ENCODE results near the gene ZNF837. TPM values are rescaled to one million over a fixed set of nuclear protein-coding genes. Genes with fewer than 3 reads are reported as not detected.

The ZNF837 gene
- total RNA-seq, 2 donors from 2014 or later, result 1.8 to 2.6 TPM

DNA sequence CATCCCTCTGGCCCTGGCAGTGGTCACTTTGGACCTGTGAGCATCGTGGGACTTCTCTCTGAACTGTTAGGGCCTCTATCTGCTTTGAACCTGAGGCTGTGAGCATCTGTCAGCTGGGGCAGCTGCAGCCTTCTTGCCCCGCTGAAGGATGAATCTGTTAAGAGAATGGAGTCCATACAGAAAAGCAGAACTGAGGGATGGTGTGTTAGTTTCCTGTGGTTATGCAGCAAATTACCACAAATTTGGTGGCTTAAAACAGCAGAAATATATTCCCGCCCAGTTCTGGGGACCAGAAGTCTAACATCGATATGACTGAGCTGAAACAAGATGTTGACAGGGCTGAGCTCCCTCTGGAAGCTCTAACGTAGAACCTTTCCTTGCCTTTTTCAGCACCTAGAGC lies 16.7 kb downstream of the ZNF837 start:
- Histone ChIP-seq H3K4me3 (no peak overlapping the region), H3K9me3 (no peaks in the 10 kb centered on the region), H3K27me3 (no peaks in the 10 kb centered on the region), H3K36me3 (no peaks in the 10 kb centered on the region), H3K27ac (no peak overlapping the region), H3K9ac (ENCODE audit: low read depth in 2 of 2, low read length in 2 of 2) (no peak overlapping the region), H3K4me1 (peaks cover 3% of the 10 kb centered on the region)
- intact Hi-C loops (cut with DNase I), result no loop called here
- TF ChIP-seq, protein P1, sequence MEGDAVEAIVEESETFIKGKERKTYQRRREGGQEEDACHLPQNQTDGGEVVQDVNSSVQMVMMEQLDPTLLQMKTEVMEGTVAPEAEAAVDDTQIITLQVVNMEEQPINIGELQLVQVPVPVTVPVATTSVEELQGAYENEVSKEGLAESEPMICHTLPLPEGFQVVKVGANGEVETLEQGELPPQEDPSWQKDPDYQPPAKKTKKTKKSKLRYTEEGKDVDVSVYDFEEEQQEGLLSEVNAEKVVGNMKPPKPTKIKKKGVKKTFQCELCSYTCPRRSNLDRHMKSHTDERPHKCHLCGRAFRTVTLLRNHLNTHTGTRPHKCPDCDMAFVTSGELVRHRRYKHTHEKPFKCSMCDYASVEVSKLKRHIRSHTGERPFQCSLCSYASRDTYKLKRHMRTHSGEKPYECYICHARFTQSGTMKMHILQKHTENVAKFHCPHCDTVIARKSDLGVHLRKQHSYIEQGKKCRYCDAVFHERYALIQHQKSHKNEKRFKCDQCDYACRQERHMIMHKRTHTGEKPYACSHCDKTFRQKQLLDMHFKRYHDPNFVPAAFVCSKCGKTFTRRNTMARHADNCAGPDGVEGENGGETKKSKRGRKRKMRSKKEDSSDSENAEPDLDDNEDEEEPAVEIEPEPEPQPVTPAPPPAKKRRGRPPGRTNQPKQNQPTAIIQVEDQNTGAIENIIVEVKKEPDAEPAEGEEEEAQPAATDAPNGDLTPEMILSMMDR (IDR thresholded peaks at IDR 0.05), result no peak
- DNase-seq, result no peak

DNA sequence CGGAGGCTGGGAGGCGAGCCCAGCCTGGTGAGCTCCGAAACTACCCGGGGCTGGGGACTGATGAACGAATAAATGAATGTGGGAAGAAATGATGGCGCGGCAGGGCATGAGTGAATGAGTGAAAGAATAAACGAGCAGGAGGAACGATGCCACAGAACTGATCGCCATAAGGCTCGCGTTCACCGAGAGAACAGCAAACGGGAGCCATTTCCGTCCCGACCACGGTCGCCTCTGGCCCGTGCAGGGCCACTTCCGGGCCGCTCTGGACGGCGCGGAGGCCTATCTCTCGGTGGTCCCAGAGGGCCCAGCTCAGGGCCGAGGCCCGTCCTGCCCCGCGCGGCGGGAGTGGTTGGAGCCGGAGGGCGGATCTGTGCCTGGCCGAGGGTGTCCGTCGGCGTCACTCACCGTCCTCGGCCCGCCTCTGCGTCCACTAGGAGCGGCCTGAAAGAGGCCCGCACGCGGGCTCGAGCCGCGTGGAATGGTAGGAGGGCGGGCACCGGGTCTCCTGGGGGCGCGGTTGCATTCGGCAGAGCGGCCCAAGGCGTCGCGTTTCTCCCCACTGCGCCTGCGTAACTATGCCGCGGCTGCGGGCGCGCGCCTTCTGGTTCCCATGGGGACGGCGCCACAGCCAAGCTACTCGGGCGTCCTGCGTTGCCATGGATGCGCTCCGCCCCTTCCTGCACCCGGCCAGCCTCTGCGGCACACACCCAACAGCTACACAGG lies 18.4 kb downstream of the ZNF837 start, which contains the start of gene ZNF497:
Gene ZNF497, minus strand, starts transcription at position 480 of the 723 bp plus-strand sequence. CDS start 5,116 bp downstream, outside the sequence.
- TF ChIP-seq, protein P1 (IDR thresholded peaks at IDR 0.05), result no peak
- Histone ChIP-seq H3K9me3 (no peaks in the 10 kb centered on the region), H3K4me1 (peaks cover 3% of the 10 kb centered on the region), H3K27me3 (no peaks in the 10 kb centered on the region), H3K9ac (ENCODE audit: low read depth in 2 of 2, low read length in 2 of 2) (peak within 1 kb of the TSS; percentile 92 to 97), H3K27ac (peak within 1 kb of the TSS; percentile 84), H3K36me3 (no peaks in the 10 kb centered on the region), H3K4me3 (peak within 1 kb of the TSS; percentile 54)
- DNase-seq, result peak; percentile 98
- intact Hi-C loops (cut with DNase I), result loop anchor here (2.0 kb wide), 1 partner anchor 18 kb away; the partner anchor contains the start of gene ZNF837

DNA sequence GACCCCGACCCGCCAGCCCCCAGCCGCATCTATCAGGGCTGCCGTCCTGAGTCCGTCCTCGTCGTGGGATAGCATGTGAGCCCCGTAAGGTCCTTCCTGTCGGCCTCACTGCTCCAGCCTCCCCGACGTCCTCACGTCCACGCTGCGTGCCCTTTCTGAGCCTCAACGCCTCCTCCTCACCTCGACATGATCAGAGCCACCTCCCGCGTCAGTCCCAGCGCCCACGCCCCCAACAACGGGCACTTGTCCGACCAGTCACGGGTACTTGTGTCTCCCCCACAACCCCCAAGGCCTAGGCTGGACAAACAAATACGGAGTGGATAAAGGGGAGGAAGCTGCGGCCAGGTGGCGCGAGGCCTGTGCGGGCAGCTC lies 18.9 kb downstream of the ZNF837 start:
- intact Hi-C loops (cut with DNase I), result loop anchor here (2.0 kb wide), 1 partner anchor 19 kb away; the partner anchor contains the start of gene ZNF837
- no peak for DNase-seq
- Histone ChIP-seq H3K9ac (ENCODE audit: low read depth in 2 of 2, low read length in 2 of 2) (peak overlapping the region; percentile 92 to 97), H3K27me3 (no peaks in the 10 kb centered on the region), H3K27ac (peak overlapping the region; percentile 84), H3K9me3 (no peaks in the 10 kb centered on the region), H3K4me3 (peak overlapping the region; percentile 54), H3K4me1 (peaks cover 3% of the 10 kb centered on the region), H3K36me3 (no peaks in the 10 kb centered on the region)
- TF ChIP-seq, protein P1 (IDR thresholded peaks at IDR 0.05), result no peak

DNA sequence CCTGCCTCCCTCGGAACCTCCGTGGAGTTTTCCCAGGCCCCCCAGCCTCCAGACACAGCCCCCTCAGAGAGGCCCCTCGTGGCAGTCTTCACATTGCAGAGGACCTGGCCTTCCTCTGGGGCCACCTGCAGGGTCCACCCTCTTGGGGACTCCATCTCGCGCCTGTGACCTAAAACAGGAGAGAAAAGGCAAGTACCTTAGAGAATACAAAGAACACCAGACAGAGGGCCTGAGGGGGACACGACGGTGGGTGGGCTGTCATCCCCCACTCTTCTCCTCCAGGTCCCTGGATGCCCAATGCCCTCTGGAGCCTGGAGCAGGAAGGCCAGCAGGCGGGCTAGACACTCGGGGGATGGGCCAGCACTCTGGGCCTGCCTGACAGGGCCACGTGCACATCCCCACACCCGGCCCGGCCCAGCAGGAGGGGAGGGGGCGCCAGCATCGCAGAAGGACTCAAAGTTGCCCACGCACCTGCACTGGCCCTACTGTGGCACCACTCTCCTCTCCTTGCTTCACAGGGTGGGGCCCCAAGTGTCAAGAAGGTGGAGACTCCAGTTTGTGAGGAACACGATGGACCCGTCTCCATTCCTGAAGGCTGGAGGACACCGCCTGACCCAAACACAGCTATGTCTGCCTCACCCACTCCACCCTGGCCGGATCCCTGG lies 23.2 kb downstream of the ZNF837 start:
- no peak overlapping the region for H3K4me3 ChIP-seq

DNA sequence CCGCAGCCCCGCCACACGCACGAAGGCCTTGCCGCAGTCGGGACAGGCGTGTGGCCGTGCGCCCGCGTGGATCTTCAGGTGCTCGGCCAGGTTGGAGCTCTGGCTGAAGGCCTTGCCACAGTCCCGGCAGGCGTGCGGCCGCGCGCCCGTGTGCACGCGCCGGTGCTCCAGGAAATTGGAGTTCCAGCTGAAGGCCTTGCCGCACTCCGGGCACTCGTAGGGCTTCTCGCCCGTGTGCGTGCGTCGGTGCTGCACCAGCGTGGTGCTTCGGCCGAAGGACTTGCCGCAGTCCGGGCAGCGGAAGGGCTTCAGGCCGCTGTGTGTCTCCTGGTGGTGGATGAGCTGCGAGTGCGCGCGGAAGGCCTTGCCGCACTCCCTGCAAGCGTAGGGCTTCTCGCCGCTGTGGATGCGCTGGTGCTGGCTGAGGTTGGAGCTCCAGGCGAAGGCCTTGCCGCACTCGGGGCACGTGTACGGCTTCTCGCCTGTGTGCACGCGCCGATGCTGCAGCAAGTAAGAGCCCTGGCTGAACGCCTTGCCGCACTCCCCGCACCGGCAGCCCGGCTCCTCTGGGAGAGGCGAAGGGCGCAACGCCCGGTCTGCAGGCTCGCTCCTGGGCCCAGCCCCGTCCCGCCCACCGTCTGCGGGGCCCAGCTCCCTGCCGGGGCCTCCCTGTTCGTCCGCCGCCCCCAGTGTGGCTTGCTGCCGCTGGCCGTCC lies 23.9 kb downstream of the ZNF837 start:
- no peak overlapping the region for H3K27ac ChIP-seq
- intact Hi-C loops (cut with DNase I), result no loop called here
- H3K4me3 ChIP-seq, result peak overlapping the region; percentile 15
- no peak overlapping the region for H3K9ac ChIP-seq (ENCODE audit: low read depth in 2 of 2, low read length in 2 of 2)
- H3K4me1 ChIP-seq, result peaks cover 3% of the 10 kb centered on the region
- DNase-seq, result no peak
- TF ChIP-seq, protein P1 (IDR thresholded peaks at IDR 0.05), result no peak
- no peaks in the 10 kb centered on the region for H3K9me3 ChIP-seq
- H3K27me3 ChIP-seq, result peaks cover 5% of the 10 kb centered on the region
- H3K36me3 ChIP-seq, result no peaks in the 10 kb centered on the region

More for the DNA sequence above, 23.2 kb downstream of the ZNF837 start:
- intact Hi-C loops (cut with DNase I), result no loop called here
- Histone ChIP-seq H3K27me3 (peaks cover 5% of the 10 kb centered on the region), H3K36me3 (no peaks in the 10 kb centered on the region), H3K27ac (no peak overlapping the region), H3K9me3 (no peaks in the 10 kb centered on the region), H3K4me1 (peaks cover 3% of the 10 kb centered on the region), H3K9ac (ENCODE audit: low read depth in 2 of 2, low read length in 2 of 2) (no peak overlapping the region)
- TF ChIP-seq, protein P1 (IDR thresholded peaks at IDR 0.05), result no peak
- DNase-seq, result no peak

All from colonic mucosa (tissue), 4 donors.